GM18508 (cell line): ENCODE data around the gene L2HGDH.

Experiments
- ATAC-seq: cut with Tn5 transposase; IDR thresholded peaks from one replicate; pipeline ENCODE4 v1.9.1; 2021; ENCODE audit warnings: moderate number of reproducible peaks; ENCODE audit not compliant: insufficient read depth, unreplicated experiment

The L2HGDH gene

DNA sequence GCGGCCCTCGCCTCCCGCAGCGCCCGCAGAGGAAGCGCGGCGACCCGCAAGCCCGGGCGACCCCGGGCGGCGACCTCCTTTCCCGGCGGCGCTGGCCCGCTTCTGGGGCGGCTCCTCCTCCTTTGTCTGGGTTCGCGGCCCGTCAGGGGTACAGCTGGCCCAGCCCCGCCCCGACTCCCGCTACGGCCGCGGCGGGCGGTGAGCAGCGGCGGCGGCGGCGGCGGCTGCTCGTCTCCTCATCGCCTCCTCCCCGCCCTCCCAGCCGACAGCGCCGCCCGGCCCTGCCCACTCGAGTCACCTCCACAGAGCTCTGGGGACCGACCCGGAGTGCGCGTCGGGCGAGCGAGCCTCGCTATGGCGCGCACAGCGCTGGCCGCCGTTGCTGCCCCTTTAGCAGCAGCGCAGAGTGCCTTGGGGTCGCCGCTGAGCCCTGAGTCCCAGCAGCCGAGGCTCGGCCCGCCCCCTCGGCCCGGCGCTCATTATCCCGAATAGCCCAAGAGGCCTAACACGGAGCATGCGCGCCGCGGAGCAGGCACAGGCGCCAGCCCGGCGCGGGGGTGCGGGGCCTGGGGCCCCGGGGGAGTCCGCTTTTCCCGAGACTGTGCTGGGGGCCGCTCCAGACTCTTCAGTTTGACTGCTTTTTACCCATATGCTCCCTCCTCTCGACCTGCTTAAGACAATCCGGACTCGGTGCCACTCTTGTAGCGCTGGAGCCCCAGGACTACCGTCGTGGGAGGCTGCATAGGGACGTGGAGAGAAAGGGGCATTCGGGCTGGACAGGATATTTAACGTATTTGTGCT is 80.4 kb downstream of the L2HGDH start, which contains the start of gene SOS2:
TSS of gene SOS2 (minus strand) at position 104 of the 801 bp plus-strand sequence. CDS start 295 bp downstream, outside the sequence.
- peak; percentile 59 for ATAC-seq

DNA sequence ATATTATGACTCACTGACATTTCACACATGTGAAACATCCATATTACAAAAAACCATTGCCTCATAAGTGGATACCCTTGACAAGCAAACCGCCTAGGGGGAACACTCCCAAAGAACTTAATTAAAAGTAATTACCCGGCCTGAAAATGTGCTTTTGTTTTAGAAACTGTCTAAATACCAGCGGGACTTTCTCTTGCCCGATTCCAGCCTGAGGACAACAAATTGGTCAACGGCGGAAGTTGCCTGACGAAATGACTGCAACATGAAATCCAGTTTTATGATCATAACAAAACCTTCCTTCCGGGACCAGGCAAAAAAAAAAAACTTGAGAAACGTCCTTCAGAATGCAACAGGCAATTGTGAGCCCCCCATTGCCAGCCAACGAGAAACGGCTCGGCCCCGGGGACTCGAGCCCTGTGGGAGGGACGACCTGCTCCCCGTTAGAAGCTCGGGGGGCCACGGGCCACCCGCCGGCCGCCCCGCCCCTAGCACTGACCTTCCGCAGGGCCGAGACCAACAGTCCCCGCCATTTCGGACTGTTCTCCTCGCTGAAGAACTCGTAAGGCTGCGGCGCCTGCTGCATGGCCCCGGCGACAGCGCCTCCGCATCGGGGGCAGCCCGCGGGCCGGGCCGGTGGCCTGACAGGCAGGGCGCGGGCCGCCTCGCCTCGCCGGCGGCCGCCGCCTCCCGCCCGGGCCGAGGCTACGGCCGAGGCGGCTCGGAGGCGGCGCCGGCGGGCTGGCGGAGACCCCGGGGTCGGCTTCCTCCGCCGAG is 81.1 kb downstream of the L2HGDH start:
- peak; percentile 16 for ATAC-seq

DNA sequence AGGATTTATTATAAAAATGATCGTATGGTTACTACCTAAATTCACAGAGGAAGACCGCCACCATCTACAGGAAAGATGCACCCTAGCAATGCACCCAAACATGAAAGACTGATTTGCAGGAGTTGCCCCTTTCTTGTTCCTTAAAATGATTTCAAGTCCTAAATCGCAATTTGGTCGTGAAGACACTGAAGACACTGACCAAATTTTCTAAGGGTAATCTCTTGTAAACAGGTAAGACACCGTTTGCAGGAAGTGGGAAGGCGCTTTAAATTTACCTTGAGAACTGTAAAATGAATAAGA is 81.7 kb downstream of the L2HGDH start:
- ATAC-seq: no peak

- ATAC-seq: no peak
Measured at GRCh38 chr14:50229681-50230080, 82.3 kb downstream of the L2HGDH start.

DNA sequence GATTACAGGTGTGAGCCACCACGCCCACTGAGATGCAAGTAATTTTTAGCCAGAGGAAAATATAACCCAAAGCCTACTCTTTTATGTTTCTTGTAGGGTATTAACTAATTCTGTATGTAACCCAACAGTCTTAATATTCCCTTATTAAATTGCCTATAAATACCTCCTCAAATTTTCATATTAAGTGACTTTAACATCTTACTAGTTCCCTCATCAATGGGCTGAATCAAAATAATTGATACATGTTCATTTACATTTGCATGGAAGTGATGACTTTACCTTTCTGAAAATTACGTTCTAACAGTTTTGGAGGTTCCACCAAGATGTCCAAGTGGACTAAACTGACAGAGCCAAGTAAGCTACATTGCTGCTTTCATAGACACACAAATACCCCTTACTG is 83.7 kb downstream of the L2HGDH start:
- ATAC-seq: no peak

GRCh38 chr14:50225974-50226297 is 86.1 kb downstream of the L2HGDH start:
- no peak for ATAC-seq

- no peak for ATAC-seq
Measured at GRCh38 chr14:50225067-50225973, 86.7 kb downstream of the L2HGDH start.

- ATAC-seq: no peak
Measured at GRCh38 chr14:50222055-50222613, 89.9 kb downstream of the L2HGDH start.

- no peak for ATAC-seq
Measured at GRCh38 chr14:50218501-50218900, 93.5 kb downstream of the L2HGDH start.

DNA sequence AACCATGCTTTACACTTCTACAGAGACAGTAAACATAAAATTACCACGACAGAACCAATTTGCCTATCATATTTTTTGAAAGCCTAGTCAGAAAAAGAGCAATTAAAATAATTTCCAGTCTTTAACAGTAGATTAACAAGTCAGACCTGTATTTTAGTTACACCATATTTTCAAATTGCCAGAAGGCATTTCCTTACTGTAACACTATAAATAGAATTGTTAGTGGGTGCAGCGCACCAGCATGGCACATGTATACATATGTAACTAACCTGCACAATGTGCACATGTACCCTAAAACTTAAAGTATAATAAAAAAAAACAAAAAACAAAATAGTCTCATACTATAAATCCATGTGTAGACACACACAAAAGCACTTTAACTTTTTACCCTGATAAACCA is 96.6 kb downstream of the L2HGDH start:
- no peak for ATAC-seq

DNA sequence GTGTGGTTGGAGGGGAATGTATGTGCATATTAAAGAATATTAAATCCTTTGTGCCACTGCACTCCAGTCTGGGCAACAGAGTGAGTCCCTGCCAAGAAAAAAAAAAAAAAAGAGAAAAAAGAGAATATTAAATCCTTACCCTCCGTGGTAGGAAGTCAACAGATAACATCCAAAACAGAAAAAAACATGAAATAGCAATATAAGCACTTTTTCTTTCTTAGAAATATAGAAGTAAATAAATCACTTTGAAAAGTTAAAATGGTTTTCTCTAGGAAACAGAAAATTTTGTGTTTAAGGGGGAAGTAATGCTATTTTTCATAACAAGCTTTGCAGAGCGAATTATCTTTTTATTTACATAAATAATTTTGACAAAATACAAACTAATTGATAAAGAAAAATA is 98.2 kb downstream of the L2HGDH start:
- no peak for ATAC-seq

DNA sequence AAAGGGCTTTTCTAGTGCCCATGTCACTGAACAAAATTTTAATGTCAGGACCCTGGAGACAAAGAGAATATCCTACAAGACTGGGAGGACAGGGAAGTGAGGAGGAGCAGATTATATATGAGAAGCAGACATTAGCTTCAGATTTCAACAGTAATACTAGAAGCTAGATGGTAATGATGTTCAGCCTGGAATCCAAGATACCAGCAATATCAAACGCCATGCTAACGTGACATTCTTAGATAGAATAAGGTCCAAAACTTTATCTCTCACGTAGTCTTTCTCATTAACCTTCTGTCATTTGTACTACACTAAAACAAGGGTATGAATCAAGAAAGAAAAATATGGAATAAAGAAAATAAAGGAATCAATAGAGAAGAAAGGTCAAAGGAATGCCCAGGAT is 99.3 kb downstream of the L2HGDH start:
- no peak for ATAC-seq

GRCh38 chr14:50210074-50210473 is 102.0 kb downstream of the L2HGDH start:
- ATAC-seq: no peak

DNA sequence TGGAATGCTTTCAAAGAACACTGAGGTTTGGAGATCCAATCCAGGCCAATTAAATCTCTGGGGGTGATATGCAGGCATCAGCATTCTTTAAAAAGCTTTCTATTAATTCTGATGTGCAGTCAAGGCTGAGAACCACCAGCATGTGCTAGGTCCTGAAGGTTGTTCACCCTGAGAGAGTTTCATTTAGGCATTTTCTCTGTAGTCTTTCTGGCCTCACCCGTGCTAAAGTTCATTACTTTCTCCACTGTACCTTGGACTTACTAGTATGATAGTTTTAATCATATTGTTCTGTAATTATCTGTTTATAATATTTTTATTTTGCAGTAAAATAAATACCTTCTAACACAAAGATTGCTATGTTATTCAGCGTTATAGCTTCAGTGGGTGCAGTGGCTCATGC is 113.5 kb downstream of the L2HGDH start:
- ATAC-seq: no peak

GRCh38 chr14:50191499-50191898 is 120.5 kb downstream of the L2HGDH start:
- no peak for ATAC-seq
